Measurements from ENCODE around the gene KIAA1549. TPM values are rescaled to one million over a fixed set of nuclear protein-coding genes. Genes with fewer than 3 reads are reported as not detected.
"Not testable (repeated sequence)": the region's sequence is repeated elsewhere in the genome, so short reads cannot be mapped to it uniquely, and the experiment has no call there.

Gene KIAA1549
- polyA plus RNA-seq, 3 donors, result 13.1 to 15.3 (median 13.6) TPM

DNA sequence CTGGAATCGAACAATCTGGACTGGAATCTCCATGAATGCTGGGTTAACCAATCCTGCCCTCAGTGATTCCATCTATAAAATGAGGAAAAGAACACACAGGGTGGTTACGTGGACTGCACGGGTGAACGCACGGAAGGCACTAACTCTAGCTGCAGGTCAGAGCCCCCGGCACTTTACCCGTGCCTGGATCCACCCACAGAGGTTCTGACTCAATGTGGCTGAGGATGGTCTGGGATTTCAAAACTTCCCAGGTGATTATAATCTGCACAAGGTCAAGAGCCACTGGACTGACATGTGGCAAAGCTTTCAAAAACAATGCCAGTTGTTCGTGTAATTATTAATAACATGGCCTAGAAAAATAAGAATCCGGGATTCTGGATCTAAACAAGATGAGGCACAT is 29.2 kb downstream of the KIAA1549 start:
- no peak for DNase-seq (ENCODE audit: extremely low read depth in 1 of 11, low read depth in 9 of 11, low spot score in 4 of 11)

DNA sequence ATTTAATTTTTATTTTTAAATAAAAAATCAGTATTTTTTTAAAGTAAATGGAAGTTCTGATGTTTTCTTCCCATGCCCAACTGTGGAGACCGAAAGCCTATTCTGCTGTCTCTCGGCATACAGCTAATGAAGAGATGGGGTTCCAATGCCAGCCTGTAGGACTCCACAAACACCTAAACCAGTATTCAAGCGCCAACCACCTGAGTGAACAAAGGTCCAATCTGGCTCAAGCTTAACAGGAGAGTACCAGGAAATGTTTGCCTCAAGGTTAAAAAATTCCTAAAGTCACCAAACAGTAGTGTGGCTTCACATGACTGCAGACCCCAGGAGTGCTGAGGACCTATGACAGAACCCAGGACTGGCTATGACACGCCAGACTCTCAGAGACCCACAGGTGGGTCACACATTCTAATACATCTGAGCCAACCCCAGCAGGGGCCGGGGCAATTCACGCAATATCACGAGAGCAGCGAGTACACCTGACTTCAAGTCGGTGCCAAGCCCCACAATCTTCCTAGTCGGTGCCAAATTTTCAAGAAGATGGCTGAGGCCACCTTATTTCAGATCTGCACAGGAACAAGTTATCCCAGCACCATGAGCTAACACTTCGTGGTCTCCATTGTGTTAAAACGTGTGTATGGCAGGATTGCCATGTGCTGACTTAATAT is 31.6 kb downstream of the KIAA1549 start:
- no peak for DNase-seq (ENCODE audit: extremely low read depth in 1 of 11, low read depth in 9 of 11, low spot score in 4 of 11)

DNA sequence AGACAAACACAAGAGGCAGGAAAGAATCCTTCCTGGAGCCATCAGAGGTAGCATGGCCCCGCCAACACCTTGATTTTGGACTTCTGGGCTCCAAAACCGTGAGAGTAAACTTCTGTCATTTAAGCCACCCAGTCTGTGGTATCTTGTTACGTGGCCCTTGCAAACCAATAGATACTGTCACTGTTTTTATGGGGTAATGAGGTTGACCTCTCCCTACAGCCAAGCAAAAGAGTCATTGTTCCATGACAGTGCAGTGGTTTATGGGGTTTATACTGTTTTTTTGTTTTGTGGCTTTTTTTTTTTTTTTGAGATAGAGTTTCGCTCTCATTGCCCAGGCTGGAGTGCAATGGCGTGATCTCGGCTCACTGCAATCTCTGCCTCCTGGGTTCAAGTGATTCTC is 32.8 kb downstream of the KIAA1549 start:
- DNase-seq (ENCODE audit: extremely low read depth in 1 of 11, low read depth in 9 of 11, low spot score in 4 of 11), result no peak

DNA sequence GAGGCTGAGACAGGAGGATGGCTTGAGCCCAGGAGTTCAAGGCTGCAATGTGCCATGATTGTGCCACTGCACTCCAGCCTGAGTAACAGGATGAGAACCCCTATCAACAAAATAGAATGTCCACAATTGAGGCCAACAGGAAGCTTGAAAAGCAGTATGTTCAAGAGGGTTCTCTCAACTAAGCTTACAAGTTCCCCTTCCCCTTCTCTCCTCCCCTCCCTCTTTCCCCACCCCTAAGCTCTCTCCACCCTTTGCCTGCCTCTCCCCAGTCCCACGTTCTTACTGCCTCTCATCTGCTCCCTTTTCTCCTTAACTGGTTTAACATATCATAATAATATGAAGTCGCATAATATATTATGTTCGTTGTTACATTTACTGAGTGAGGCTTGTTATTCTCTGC is 35.4 kb downstream of the KIAA1549 start:
- no peak for DNase-seq (ENCODE audit: extremely low read depth in 1 of 11, low read depth in 9 of 11, low spot score in 4 of 11)

DNA sequence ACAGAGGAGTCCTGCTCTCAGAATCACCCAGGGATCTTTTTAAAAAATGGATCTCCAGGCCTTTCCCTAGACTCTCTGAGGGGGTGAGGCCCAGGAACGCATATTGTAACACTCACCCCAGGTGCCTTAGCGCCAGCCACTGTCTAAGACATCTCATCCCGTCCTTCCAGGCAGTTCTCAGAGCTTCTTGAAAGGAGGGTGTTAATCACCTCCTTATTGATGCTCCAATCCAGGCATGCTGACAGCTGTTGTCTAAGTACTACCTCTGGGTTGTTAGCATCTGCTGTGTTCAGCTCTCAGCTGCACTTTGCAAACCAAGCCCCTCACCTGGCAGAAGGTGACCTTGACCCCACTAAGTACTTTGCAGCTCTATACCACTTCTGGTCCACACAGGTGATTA is 36.0 kb downstream of the KIAA1549 start:
- DNase-seq (ENCODE audit: extremely low read depth in 1 of 11, low read depth in 9 of 11, low spot score in 4 of 11), result no peak

DNA sequence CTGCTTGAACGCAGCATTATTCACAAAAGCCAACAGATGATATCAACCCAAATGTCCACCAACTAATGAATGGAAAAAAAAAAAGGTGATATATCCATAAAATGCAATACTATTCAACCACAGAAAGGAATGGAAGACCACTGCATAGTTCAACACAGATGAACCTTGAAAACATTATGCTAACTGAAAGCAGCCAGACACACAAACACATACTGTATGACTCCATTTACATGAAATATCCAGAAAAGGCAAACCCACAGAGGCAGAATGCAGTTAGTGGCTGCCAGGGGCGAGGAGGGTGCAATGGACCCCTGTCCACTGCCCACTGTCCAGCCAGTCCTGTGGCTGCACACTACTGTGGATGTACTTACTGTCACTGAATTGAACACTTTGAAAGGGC is 36.6 kb downstream of the KIAA1549 start:
- DNase-seq (ENCODE audit: extremely low read depth in 1 of 11, low read depth in 9 of 11, low spot score in 4 of 11), result no peak

DNA sequence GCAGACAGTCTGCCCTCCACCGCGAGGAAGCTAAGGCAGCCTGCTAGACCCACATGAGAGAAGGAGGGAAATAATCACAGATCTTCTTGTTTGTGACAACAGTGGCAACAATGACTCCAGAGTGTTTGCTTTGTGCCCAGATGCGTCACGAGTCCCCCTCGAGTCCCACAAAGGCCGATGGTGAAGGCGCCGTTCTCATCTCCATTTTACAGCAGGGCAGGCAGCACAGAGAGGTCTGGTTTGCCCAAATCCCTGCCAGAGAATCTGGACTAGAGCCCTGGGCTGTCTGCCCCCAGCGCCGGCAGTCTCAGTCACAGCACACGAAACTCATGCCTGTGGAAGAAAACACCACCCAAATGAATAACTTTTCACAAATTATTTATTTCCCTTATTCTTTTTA is 38.1 kb downstream of the KIAA1549 start:
- no peak for DNase-seq (ENCODE audit: extremely low read depth in 1 of 11, low read depth in 9 of 11, low spot score in 4 of 11)

DNA sequence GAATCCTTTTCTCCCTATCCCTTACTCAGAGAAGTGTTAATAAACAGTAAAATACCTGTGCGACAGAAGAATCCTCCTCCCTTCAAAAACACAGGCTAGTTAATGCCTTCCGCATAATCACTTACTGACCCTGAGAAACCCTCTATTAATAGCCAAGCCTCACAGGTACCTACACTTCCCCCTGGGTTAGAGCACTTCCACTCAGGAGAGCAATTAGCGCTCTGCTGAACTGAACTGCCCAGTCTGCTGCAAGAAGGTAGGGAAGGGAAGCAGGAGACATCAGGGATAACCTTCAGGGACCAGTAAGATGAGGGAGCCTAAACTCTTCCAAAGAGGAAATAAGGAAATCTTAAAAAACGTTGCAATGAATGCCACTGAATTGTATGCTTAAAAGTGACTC is 39.6 kb downstream of the KIAA1549 start:
- DNase-seq (ENCODE audit: extremely low read depth in 1 of 11, low read depth in 9 of 11, low spot score in 4 of 11), result no peak

DNA sequence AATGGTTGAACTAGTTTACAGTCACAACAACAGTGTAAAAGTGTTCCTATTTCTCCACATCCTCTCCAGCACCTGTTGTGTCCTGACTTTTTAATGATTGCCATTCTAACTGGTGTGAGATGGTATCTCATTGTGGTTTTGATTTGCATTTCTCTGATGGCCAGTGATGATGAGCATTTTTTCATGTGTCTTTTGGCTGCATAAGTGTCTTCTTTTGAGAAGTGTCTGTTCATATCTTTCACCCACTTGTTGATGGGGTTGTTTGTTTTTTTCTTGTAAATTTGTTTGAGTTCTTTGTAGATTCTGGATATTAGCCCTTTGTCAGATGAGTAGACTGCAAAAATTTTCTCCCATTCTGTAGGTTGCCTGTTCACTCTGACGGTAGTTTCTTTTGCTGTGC is 40.6 kb downstream of the KIAA1549 start:
- DNase-seq (ENCODE audit: extremely low read depth in 1 of 11, low read depth in 9 of 11, low spot score in 4 of 11), result not testable (repeated sequence)

DNA sequence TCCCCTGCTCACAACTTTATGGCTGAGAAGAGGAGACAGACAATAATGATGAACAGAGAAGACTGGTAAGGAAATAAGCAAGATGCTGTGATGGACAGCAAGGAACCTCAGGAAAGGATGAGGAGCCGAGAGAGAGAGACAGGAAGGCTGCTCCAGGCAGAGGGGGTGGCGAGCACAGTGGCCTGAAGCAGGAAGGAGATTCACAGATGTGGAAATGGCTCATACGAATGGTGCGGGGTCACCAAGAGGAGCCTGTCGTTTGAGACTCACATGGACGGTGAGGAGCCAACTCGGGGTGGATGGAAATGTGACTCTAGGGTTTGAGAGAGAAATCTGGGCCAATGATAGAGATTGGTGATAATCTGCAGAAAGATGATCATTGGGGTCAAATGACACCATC is 43.7 kb downstream of the KIAA1549 start:
- DNase-seq (ENCODE audit: extremely low read depth in 1 of 11, low read depth in 9 of 11, low spot score in 4 of 11), result no peak

DNA sequence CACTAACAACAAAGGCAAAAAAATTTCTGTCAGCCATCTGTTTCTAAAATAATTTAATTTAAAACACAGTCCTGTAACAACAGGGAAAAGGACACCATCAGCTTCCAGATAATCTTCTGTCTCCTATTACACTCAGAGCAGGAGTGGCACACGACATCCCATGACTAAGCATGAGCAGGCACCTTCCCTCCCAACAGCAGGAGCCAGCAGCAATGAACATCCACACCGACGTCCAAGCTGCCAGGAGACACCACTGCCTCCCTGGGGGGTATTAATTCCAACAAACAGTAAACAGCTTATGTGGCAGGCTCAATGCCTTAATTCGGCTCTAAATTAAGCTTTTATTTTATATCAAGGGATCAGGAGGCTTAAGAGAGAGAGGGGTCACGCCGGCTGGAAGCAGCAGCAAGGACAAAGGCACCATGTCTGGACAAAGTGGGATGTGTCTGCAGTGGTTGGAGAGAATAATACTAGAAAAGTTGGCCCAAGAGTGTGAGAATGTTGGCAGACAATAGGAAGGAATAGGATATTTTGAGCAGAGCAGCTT is 45.7 kb downstream of the KIAA1549 start:
- DNase-seq (ENCODE audit: extremely low read depth in 1 of 11, low read depth in 9 of 11, low spot score in 4 of 11), result peak in 3 of 11 donors; percentile 30 to 43 (median 38)

DNA sequence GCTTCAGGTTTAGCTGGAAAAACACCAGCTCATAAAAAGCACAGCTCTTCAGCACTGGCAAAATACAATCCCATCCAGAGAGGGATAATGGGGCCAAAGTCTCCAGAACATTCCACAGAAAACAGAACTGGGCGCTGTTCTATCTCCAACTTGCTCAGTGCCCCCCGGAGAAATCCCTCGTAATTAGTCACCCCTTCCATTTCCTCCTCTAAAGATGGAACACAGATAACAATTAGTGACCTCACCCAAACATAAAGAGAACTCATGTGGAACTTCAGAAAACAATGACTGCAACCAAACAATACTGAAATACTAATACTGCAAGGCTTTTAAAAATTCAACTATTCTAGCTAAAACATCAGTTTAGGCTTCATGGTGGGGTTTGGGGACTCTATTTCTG is 46.3 kb downstream of the KIAA1549 start:
- DNase-seq (ENCODE audit: extremely low read depth in 1 of 11, low read depth in 9 of 11, low spot score in 4 of 11), result no peak

DNA sequence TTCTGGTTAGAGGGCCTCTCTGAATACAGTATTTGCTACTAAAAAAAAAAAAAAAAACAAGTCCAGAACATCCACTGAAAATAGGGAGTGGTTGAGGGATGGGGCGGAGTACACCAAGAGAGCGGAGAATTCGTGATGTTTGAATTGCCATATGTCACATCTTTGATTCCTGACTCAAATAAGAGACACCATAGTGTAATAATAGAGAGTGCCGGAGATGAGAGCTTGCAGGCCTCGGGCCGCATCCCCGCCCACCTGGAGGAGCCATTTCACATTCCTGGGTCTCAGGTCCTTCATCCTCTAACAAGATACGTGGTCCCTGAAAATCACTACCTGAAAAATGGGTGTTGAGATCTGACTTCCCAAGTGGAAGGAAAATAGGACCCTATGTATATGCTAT is 46.8 kb downstream of the KIAA1549 start:
- DNase-seq (ENCODE audit: extremely low read depth in 1 of 11, low read depth in 9 of 11, low spot score in 4 of 11), result no peak

DNA sequence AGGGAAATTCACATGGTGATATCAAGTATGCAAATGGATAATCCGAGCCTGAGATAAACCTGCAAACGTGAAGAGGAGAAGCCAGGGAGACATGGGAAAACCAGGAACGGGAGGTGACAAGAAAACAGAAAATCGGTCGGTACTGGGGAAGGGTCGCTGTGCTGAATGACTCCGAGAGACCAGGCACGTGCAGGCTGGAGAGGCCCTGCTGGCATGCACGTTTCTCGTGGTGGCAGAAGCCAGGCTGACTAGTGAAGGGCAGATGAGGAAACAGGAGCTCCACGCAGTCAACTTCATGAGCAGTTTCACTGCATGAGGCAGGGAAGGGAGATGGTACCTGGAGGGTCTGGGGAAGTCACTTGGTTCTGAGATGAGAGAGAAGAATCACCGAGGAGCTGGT is 48.3 kb downstream of the KIAA1549 start:
- DNase-seq (ENCODE audit: extremely low read depth in 1 of 11, low read depth in 9 of 11, low spot score in 4 of 11), result no peak

DNA sequence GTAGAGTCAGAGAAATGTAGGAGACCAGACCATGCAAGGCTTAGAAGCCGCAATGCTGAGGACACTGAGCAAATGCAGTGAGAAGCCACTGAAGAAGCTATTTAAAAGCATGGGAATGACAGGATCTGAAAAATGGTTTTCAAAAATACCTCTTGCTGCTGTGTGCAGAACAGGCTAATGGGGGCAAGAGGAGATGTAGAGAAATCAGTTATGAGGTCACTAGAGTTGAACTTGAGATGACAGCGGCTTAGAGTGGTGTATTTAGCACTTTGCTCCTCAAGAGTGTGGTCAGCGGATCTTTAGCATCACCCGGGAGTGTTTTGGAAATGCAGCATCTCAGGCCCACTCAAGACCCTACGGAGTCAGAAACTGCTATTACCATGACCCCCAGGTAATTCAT is 48.8 kb downstream of the KIAA1549 start:
- DNase-seq (ENCODE audit: extremely low read depth in 1 of 11, low read depth in 9 of 11, low spot score in 4 of 11), result no peak

DNA sequence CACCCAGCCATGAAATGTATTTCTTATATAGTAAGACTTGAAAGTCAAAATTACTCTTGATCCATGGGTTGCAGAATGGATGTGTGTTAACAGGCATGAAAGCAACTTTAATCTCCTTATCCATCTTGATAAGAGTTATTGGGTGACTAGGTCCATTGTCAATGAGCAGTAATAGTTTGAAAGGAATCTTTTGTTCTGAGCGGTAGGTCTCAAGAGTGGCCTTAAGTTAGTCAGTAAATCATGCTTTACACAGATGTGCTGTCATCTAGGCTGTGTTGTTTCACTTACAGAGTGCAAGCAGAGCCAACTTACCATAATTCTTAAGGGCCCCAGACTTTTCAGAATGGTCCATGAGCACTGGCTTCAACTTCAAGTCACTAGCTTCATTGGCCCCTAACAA is 51.2 kb downstream of the KIAA1549 start:
- DNase-seq (ENCODE audit: extremely low read depth in 1 of 11, low read depth in 9 of 11, low spot score in 4 of 11), result no peak

DNA sequence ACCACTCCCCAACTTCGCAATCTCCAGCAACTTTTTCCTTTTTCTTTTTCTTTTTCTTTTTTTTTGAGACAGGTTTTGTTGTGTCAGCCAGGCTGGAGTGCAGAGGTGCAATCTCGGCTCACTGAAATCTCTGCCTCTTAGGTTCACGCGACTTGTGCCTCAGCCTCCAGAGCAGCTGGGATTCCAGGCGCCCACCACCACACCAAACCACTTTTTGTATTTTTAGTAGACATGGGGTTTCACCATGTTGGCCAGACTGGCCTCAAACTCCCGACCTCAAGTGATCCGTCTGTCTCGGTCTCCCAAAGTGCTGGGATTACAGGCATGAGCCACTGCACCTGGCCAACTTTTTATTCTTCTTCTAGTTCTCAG is 55.0 kb downstream of the KIAA1549 start:
- DNase-seq (ENCODE audit: extremely low read depth in 1 of 11, low read depth in 9 of 11, low spot score in 4 of 11), result no peak

DNA sequence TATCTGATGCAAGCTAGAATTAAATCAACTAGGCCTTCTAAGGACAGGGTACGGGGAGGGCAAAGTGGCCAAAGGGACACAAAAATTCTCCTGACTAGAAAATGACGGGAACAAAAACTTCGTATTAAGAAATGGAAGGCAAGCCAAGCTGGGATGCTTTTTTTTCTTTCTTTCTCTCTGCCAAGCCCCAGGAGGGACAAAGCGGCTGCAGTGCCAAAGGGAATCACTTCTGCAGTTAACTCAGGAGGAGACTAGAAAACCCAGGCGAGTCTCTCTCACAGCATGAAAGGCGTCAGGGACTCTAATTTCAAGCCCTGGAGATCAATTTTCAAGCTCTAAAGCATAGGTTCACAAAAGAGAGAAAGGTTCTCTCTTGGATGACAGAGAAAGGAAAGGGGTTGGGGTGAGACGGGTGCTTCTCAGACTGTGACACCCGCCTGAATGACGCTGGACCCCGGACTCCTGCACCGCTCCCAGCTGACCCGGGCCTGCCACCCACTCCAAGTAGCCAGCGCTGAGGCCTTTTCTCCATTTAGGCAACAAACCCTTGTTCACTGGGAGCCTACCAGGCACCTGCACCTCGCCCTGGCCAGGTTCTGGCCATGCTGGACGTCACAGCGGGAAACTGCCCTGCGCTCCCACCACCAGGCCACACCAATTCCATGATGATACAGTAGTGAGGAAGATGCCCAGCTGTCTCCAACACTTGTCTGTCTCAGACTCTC is 56.5 kb downstream of the KIAA1549 start:
- no peak for DNase-seq (ENCODE audit: extremely low read depth in 1 of 11, low read depth in 9 of 11, low spot score in 4 of 11)

DNA sequence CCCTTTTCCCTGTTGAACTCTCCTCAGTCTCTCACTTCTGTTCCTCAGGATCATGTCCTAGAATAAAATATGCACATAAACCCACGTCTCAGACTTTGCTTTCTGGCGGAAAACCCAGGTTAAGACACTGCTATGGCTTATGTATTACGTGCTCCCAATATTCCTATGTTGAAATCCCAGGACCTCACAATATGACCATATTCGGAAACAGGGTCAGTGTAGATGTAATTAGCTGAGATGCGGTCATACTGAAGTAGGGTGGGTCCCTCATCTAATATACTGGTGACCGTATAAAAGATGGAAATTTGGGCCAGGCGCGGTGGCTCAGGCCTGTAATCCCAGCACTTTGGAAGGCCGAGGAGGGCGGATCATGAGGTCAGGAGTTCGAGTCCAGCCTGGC is 59.9 kb downstream of the KIAA1549 start:
- DNase-seq (ENCODE audit: extremely low read depth in 1 of 11, low read depth in 9 of 11, low spot score in 4 of 11), result no peak

DNA sequence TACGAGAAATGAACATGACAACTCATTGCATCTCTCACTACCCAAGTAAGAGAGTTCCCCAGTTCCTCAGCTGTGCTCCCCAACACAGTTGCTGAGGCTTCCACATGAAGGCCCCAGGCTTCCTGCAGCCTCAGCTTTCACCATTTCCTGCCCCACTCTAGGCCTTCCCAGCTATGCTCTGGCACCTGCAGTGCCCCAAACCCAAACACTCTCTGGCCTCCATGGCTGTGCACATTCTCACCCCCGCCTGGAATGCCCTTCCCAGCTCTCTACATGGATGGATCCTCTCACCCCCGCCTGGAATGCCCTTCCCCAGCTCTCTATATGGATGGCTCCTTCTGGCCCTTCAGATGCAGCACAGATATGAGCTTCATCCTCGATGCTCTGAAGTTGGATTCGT is 61.3 kb downstream of the KIAA1549 start:
- DNase-seq (ENCODE audit: extremely low read depth in 1 of 11, low read depth in 9 of 11, low spot score in 4 of 11), result no peak

DNA sequence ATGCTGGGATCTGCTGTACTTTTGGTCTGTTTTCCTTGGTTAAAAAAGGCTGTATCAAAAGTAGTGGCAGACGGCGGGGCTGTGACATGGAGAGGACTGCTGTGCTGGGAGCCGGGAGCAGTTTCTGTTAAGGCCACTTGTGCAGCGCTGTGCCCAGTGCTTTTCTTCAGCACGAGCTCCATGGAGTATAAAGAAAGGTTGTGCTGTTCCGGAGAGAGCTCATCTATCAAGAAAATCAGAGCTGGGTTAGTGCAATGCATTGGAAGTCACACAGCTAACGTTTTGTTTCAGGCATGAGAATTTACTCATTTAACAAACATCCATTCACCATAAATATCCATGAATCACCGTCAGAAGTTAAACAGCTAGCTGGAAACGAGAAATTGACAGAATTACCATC is 62.0 kb downstream of the KIAA1549 start:
- no peak for DNase-seq (ENCODE audit: extremely low read depth in 1 of 11, low read depth in 9 of 11, low spot score in 4 of 11)
